GM18498 (cell line): ENCODE results near the gene IL15.
A peak's percentile ranks its signal among the peaks of the same experiment; 100 is the strongest.

Experiments
- ATAC-seq: cut with Tn5 transposase; IDR thresholded peaks from one replicate; pipeline ENCODE4 v1.9.1; 2021; ENCODE audit warnings: mild to moderate bottlenecking, moderate library complexity; ENCODE audit not compliant: unreplicated experiment

Gene IL15

DNA sequence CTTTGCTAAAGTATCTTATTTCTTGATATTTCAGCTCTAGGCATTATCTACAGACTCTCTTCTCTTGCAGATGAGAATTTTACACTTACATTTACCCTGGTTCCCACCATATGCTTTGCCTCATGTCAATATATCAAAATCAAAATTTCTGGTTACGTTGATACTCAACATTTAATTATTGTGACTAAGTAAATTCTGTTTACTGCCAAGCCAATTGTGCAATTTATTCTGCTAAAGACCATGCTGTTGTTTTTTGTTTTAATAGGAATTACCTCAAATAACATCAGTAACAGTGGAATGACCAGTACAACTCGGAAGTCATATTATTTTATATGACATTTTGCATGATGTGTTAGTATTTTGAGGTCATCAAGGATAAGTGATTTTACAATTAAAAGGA is 125.5 kb downstream of the IL15 start:
- no peak for ATAC-seq

GRCh38 chr4:141763374-141763773 is 127.0 kb downstream of the IL15 start:
- no peak for ATAC-seq

- ATAC-seq: no peak
These were observed 132.6 kb downstream of the IL15 start for GRCh38 chr4:141768954-141769353.

DNA sequence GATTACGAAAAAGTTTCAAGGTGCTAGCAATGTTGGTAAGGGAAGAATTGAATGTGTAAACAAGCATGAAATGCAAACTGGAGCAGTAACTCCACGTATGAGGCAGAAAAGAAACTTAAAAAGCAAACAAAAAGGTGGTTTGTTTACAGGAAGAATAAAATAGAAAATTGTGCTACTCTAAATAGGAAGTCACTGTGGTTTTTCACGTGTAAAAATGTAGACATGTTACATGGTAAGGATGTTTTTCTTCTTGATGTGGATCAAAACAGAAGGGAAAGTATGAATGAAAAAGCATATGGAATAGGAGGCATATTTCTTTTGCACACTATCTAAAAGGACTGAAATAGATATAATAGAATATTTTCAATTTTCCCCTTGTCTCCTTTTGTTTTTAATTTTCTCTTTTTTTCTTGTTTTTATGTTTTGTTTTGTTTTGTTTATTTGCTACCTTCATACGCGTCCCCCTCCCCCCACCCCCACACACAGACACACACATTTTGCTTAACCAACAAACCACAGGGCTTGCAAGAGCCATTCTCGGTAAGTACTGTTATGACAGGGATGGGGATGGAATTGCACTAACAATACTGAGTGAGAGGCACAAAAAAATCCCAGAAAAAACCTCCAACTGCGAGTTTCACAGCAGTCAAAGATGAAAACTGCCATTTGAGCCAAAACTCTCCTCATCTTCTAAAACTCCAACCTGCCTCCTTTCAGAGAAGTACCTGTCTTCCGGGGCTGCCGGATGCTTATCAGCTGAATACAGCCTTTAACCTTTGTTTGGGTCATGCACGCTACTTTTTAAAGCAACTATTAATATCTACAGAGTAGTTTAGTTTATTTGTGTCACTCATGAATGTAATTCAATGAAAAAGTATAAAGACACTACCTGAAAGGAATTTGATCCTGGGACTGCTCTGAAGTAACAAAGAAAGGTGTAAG is 135.8 kb downstream of the IL15 start:
- ATAC-seq: peak; percentile 80

DNA sequence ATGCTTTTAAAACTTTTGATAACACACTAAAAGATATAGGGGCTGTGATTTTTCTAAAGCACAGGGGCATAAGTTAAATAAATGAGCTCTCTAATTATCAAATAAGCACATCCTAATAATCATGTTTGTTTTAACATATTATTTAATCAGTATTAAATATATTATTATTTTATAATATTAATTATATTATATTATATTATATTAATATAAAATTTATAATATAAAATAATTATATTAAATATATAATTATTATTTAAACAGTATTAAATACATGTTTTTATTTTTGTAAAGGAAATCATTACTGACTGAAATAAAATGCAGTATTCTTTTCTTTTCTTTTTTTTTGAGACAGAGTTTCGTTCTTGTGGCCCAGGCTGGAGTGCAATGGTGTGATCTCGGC is 136.5 kb downstream of the IL15 start:
- no peak for ATAC-seq

- ATAC-seq: no peak
These were observed 145.8 kb downstream of the IL15 start for GRCh38 chr4:141782205-141782604.
